Vagina (tissue), 2 donors: Measurements from ENCODE around the gene ZNHIT2.

Experiments used
- CTCF ChIP-seq, 3 experiments: fragments of 450-650 bp in 2 of 3; fragments of 200-600 bp in 1 of 3; sonication (generic) in 1 of 3; IDR thresholded peaks; one replicate each; pipeline ENCODE4 v1.5.1; 2017 to 2019; ENCODE audit warnings: antibody characterized with exemption in 3 of 3, mild to moderate bottlenecking in 2 of 3, moderate library complexity in 2 of 3
- POLR2A ChIP-seq, 2 donors: fragments of 450-650 bp; IDR thresholded peaks; one replicate each; pipeline ENCODE4 v1.6.1; 2017; ENCODE audit warnings: antibody characterized with exemption in 2 of 2, mild to moderate bottlenecking in 2 of 2, moderate library complexity in 2 of 2
- POLR2AphosphoS5 ChIP-seq, 2 donors: sonication (generic); formaldehyde crosslinking; IDR thresholded peaks; one replicate each; pipeline ENCODE4 v1.9.0; 2017; ENCODE audit warnings: antibody characterized with exemption in 2 of 2, mild to moderate bottlenecking in 2 of 2, low read depth in 1 of 2; ENCODE audit not compliant: insufficient read depth in 1 of 2

DNA sequence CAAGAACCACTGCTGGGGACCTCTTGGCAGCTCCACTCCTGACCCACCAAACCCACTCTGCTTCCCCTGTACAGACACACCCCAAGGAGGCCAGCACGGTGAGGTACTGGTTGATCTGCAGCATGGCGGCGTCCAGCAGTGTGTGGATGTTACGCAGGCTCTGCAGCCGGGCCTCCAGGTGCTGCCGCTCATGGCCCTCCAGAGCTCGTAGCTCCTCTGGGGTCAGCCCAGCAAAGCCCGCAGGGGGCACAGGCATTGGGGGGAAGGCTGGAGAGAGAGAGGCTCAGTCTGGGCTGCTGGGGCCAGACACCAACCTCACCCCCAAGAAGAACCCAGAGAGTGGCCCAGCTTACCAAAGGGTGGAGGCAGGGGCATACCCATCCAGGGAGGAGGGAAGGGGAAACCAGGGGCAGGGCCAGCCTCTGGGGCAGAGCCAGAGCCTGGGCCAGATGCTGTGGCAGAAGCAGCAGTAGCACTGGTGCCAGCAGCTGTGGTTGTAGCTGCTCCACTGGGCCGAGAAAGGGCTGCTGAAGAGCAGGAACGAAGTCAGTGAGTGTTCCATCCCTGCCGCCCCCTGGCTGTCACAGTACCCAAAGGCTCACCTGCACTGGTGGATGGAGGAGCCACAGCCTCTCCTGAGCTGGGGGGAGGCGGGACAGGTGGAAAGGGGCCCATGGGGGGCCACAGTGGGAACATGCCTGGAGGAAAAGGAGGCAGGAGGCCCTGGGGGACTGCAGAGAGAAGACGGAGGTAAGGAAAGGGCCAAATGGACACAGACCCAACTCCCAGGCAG lies 12.3 kb upstream of the ZNHIT2 start:
- TF ChIP-seq POLR2A (IDR thresholded peaks at IDR 0.05), result no peak
- TF ChIP-seq CTCF (IDR thresholded peaks at IDR 0.05), result no peak
- TF ChIP-seq POLR2AphosphoS5 (IDR thresholded peaks at IDR 0.05; ENCODE audit: insufficient read depth in 1 of 2, low read depth in 1 of 2), result no peak
